A673 (cell line): ENCODE data around the gene LDHD. TPM values are rescaled to one million over a fixed set of nuclear protein-coding genes. Genes with fewer than 3 reads are reported as not detected.

Experiments
- BruUV-seq: library from RNA; stranded (reverse); fragments of 400-500 nt; replicated peaks from 2 replicates; lab custom pipeline; 2021; lab: Mats Ljungman, UMichigan
- CTCF ChIA-PET: fragments of 300-600 bp; sonication (Branson Sonifier 250); formaldehyde crosslinking; loops from one replicate; lab custom pipeline; 2022; ENCODE audit warnings: antibody characterized with exemption; lab: Charles Lee
- POLR2A ChIA-PET: fragments of 300-600 bp; sonication (Branson Sonifier 250); formaldehyde crosslinking; loops from one replicate; lab custom pipeline; 2022; ENCODE audit warnings: antibody characterized with exemption; ENCODE audit not compliant: low non-redundant PET; lab: Charles Lee
- DNase-seq: peaks from one replicate; pipeline ENCODE4 v3.0.0-alpha.2; 2015; ENCODE audit warnings: low spot score
- H3K27ac ChIP-seq: fragments of 200-600 bp; sonication (generic); 2 replicates; pipeline ENCODE4 v1.5.1; 2016; ENCODE audit warnings: mixed run types, low read depth, mild to moderate bottlenecking, mixed read lengths, antibody characterized with exemption, low read length; ENCODE audit not compliant: poor library complexity, severe bottlenecking
- H3K27me3 ChIP-seq: fragments of 200-600 bp; sonication (generic); replicated peaks from 2 replicates; pipeline ENCODE4 v1.6.1; 2017; ENCODE audit warnings: mixed run types, low read depth, mild to moderate bottlenecking, mixed read lengths, antibody characterized with exemption, low read length; ENCODE audit not compliant: insufficient read depth, poor library complexity
- H3K36me3 ChIP-seq: fragments of 200-600 bp; sonication (generic); 2 replicates; pipeline ENCODE4 v1.6.1; 2016; ENCODE audit warnings: mixed run types, mild to moderate bottlenecking, mixed read lengths, antibody characterized with exemption, low read length; ENCODE audit not compliant: insufficient read depth, poor library complexity, severe bottlenecking
- H3K4me1 ChIP-seq: fragments of 200-600 bp; sonication (generic); 2 replicates; pipeline ENCODE4 v1.6.1; 2017; ENCODE audit warnings: mixed run types, mild to moderate bottlenecking, mixed read lengths, antibody characterized with exemption, low read length; ENCODE audit not compliant: insufficient read depth, poor library complexity, severe bottlenecking
- H3K4me3 ChIP-seq: fragments of 200-600 bp; sonication (generic); 2 replicates; pipeline ENCODE4 v1.5.1; 2016; ENCODE audit warnings: low read depth, mixed run types, mild to moderate bottlenecking, mixed read lengths, low read length; ENCODE audit not compliant: poor library complexity, severe bottlenecking
- H3K9me3 ChIP-seq: fragments of 200-600 bp; sonication (generic); 2 replicates; pipeline ENCODE4 v1.6.1; 2016; ENCODE audit warnings: mixed run types, low read depth, mild to moderate bottlenecking, mixed read lengths, antibody characterized with exemption, low read length; ENCODE audit not compliant: poor library complexity, severe bottlenecking
- CTCF ChIP-seq: fragments of 300-800, 200-600 bp; sonication (generic); conservative IDR thresholded peaks from 2 replicates; pipeline ENCODE4 v1.5.1; 2017; ENCODE audit warnings: low read depth, mild to moderate bottlenecking, antibody characterized with exemption, low read length, moderate library complexity, mixed read lengths
- EZH2 ChIP-seq: fragments of 200-600 bp; sonication (generic); IDR thresholded peaks from 2 replicates; pipeline ENCODE4 v1.6.1; 2017; ENCODE audit warnings: borderline replicate concordance, low read depth, mild to moderate bottlenecking, mixed read lengths, antibody characterized with exemption, low read length; ENCODE audit not compliant: poor library complexity, severe bottlenecking
- intact Hi-C: fragments of 100-400 bp; cut with micrococcal nuclease; formaldehyde crosslinking; loops from one replicate; pipeline ENCODE4 v1.10.0; 2022; ENCODE audit not compliant: unreplicated experiment
- total RNA-seq: library from RNA; stranded (reverse); gene quantifications from 2 replicates; pipeline ENCODE4 v1.2.3, GENCODE V29; 2021

LDHD gene
- total RNA-seq, 1 experiment from 2014 or later = not detected

DNA sequence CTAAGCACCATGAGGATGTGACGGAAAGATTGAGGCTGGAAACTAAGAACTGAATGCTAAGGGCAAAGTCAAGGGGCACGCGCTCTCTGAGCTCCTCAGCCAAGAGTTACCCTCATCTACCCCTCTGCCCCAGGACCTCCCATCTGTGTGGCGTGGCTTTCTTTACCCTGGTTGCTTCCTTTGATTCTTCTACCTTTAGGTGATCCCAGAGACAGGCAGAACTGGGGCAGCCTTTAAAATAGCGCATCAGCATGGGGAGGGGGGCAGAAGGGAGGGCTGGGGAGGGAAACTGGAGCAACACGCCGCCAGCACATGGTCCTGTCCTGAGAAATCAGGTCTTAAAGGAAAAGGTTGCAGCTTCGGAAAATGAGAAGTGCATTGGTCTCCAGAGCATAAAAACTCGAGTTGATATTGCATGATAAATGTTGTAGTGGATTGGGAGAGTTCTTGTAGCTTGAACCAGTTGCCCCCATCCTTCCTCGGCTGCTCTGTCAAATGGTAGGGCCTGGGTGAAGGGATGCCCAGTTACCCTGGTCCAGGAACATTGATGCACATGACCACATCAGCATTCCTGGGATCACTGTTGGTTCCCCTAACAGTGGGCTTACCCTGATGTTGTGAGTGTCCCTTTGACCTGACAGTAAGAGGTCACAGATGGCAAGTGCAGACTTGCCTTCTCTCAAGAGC lies 29.7 kb downstream of the LDHD start:
- H3K36me3 ChIP-seq = no peaks in the 10 kb centered on the region
- no peak for DNase-seq
- ChIA-PET CTCF (no interaction called here), POLR2A (no interaction called here)
- intact Hi-C loops = no loop called here
- no peak overlapping the region for H3K4me3 ChIP-seq
- no peaks in the 10 kb centered on the region for H3K9me3 ChIP-seq
- H3K27me3 ChIP-seq = no peaks in the 10 kb centered on the region
- TF ChIP-seq CTCF (no peak), EZH2 (no peak)
- H3K27ac ChIP-seq = no peak overlapping the region
- BruUV-seq = no TSS peak
- H3K4me1 ChIP-seq = peaks cover 6% of the 10 kb centered on the region

DNA sequence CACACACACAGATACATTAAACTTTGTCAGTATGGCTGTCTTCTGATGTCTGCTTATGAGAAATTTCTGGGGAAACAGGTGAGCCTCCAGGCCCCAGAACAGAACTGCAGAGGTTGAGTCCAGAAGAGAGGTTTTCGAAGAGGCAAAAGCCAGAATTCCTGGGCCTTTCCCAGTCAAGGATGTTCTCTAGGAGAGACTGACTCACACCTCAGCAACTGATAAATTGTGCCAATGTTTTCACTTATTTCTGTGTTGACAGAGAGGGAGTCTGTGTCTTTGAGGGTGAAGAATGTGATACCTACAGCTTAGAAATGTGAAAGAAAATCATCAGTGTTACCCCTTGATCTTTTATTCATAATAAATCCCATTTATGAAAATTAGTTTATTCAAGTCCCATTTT lies 30.3 kb downstream of the LDHD start:
- H3K27ac ChIP-seq = no peak overlapping the region
- DNase-seq = no peak
- H3K27me3 ChIP-seq = no peaks in the 10 kb centered on the region
- intact Hi-C loops = no loop called here
- peaks cover 8% of the 10 kb centered on the region for H3K4me1 ChIP-seq
- ChIA-PET POLR2A (no interaction called here), CTCF (no interaction called here)
- TF ChIP-seq EZH2 (no peak), CTCF (no peak)
- no TSS peak for BruUV-seq
- H3K36me3 ChIP-seq = no peaks in the 10 kb centered on the region
- no peaks in the 10 kb centered on the region for H3K9me3 ChIP-seq
- no peak overlapping the region for H3K4me3 ChIP-seq

DNA sequence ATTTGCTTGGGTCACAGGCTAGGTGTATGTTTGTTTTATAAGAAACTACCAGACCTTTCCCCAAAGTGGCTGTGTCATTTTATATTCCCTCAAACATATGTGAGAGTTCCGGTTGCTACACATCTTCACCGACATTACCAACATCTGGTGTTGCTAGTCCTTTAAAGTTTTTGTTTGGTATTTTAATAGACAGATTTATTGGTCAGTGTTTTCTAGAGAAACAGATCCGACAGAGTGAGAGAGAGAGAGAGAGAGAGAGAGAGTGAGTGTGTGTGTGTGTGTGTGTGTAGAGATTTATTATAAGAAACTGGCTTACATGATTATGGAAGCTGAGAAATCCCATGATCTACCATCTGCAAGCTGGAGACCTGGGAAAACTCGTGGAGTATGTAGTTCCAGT lies 31.0 kb downstream of the LDHD start:
- CTCF ChIA-PET = no interaction called here
- intact Hi-C loops = no loop called here
- BruUV-seq = no TSS peak
- POLR2A ChIA-PET = no interaction called here
- no peak for DNase-seq
- Histone ChIP-seq H3K27ac (no peak overlapping the region), H3K36me3 (no peaks in the 10 kb centered on the region), H3K27me3 (no peaks in the 10 kb centered on the region), H3K4me1 (peaks cover 11% of the 10 kb centered on the region), H3K4me3 (no peak overlapping the region), H3K9me3 (no peaks in the 10 kb centered on the region)
- no peak for TF ChIP-seq EZH2
- no peak for TF ChIP-seq CTCF
